ENCODE measurements around the gene GCGR. TPM values are rescaled to one million over a fixed set of nuclear protein-coding genes. Genes with fewer than 3 reads are reported as not detected.

GCGR gene
- total and polyA plus RNA-seq, 10 of the 15 experiments (the other 5 are each of a cell fraction or from before 2014, with no cell fraction given), result not detected

DNA sequence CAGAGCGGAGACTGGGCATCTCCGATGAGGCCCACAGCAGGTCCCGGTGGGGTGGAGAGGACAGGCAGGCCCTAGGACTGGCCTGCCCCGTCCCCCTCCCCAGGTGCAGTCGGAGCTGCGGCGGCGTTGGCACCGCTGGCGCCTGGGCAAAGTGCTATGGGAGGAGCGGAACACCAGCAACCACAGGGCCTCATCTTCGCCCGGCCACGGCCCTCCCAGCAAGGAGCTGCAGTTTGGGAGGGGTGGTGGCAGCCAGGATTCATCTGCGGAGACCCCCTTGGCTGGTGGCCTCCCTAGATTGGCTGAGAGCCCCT lies 9.4 kb downstream of the GCGR start:
- no peaks in the 10 kb centered on the region for H3K4me1 ChIP-seq (ENCODE audit: control insufficient read depth, insufficient read depth, low read length)
- no peak overlapping the region for H3K4me3 ChIP-seq
- no peaks in the 10 kb centered on the region for H4K20me1 ChIP-seq (ENCODE audit: control insufficient read depth, insufficient read depth)
- BruUV-seq (replicated peaks), result no TSS peak
- H3K4me2 ChIP-seq (ENCODE audit: control insufficient read depth, insufficient read depth), result no peak overlapping the region
- H3K79me2 ChIP-seq (ENCODE audit: control insufficient read depth, insufficient read depth, low read length), result no peaks in the 10 kb centered on the region
- 54% methylated on average over 15 of the region's 15 CpGs for WGBS (ENCODE audit: insufficient coverage, insufficient replicate concordance, low lambda C conversion rate, missing lambda C conversion rate)
- TF ChIP-seq POLR2AphosphoS5 (IDR thresholded peaks at IDR 0.05; ENCODE audit: low read length) (no peak), EED (IDR thresholded peaks at IDR 0.05; ENCODE audit: low read depth) (no peak), TCF3 (IDR thresholded peaks at IDR 0.05; ENCODE audit: borderline replicate concordance, insufficient read depth, low read depth, low read length) (no peak), NR2C1 (IDR thresholded peaks at IDR 0.05) (no peak), KAT2A (conservative IDR thresholded peaks at IDR 0.05; ENCODE audit: control insufficient read depth, low read depth, low read length) (no peak), PAX5 (IDR thresholded peaks at IDR 0.05; ENCODE audit: borderline replicate concordance, low read depth, low read length) (no peak), RCOR1 (conservative IDR thresholded peaks at IDR 0.05; ENCODE audit: low read depth, low read length) (no peak), HDGF (IDR thresholded peaks at IDR 0.05) (no peak), SMARCA5 (IDR thresholded peaks at IDR 0.05) (no peak), RBBP5 (conservative IDR thresholded peaks at IDR 0.05) (no peak), CEBPB (IDR thresholded peaks at IDR 0.05; ENCODE audit: borderline replicate concordance in 1 of 2, low read depth in 2 of 2, low read length in 2 of 2) (no peak), ASH2L (IDR thresholded peaks at IDR 0.05; ENCODE audit: borderline replicate concordance, low read depth) (no peak), RUNX3 (IDR thresholded peaks at IDR 0.05; ENCODE audit: low read length) (no peak), CHD1 (IDR thresholded peaks at IDR 0.05; ENCODE audit: low read depth, low read length) (no peak), ZNF384 (IDR thresholded peaks at IDR 0.05; ENCODE audit: borderline replicate concordance, low read depth, low read length) (no peak)
- TF ChIP-seq, protein P1, sequence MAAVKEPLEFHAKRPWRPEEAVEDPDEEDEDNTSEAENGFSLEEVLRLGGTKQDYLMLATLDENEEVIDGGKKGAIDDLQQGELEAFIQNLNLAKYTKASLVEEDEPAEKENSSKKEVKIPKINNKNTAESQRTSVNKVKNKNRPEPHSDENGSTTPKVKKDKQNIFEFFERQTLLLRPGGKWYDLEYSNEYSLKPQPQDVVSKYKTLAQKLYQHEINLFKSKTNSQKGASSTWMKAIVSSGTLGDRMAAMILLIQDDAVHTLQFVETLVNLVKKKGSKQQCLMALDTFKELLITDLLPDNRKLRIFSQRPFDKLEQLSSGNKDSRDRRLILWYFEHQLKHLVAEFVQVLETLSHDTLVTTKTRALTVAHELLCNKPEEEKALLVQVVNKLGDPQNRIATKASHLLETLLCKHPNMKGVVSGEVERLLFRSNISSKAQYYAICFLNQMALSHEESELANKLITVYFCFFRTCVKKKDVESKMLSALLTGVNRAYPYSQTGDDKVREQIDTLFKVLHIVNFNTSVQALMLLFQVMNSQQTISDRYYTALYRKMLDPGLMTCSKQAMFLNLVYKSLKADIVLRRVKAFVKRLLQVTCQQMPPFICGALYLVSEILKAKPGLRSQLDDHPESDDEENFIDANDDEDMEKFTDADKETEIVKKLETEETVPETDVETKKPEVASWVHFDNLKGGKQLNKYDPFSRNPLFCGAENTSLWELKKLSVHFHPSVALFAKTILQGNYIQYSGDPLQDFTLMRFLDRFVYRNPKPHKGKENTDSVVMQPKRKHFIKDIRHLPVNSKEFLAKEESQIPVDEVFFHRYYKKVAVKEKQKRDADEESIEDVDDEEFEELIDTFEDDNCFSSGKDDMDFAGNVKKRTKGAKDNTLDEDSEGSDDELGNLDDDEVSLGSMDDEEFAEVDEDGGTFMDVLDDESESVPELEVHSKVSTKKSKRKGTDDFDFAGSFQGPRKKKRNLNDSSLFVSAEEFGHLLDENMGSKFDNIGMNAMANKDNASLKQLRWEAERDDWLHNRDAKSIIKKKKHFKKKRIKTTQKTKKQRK (IDR thresholded peaks at IDR 0.05; ENCODE audit: low read depth, low read length), result no peak
- TF ChIP-seq, protein P2, sequence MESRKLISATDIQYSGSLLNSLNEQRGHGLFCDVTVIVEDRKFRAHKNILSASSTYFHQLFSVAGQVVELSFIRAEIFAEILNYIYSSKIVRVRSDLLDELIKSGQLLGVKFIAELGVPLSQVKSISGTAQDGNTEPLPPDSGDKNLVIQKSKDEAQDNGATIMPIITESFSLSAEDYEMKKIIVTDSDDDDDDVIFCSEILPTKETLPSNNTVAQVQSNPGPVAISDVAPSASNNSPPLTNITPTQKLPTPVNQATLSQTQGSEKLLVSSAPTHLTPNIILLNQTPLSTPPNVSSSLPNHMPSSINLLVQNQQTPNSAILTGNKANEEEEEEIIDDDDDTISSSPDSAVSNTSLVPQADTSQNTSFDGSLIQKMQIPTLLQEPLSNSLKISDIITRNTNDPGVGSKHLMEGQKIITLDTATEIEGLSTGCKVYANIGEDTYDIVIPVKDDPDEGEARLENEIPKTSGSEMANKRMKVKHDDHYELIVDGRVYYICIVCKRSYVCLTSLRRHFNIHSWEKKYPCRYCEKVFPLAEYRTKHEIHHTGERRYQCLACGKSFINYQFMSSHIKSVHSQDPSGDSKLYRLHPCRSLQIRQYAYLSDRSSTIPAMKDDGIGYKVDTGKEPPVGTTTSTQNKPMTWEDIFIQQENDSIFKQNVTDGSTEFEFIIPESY (IDR thresholded peaks at IDR 0.05), result no peak
- ChIA-PET POLR2A (no interaction called here), CTCF (no interaction called here), RAD21 (ENCODE audit: unreplicated experiment) (no interaction called here), SMC1A (ENCODE audit: uncharacterized antibody, unreplicated experiment) (no interaction called here)
- in situ Hi-C loops (cut with MboI), result no loop called here
- no peak overlapping the region for H3K9ac ChIP-seq (ENCODE audit: control insufficient read depth, insufficient read depth, low read length)
- FAIRE-seq, result no peak
- H2AFZ ChIP-seq (ENCODE audit: control insufficient read depth, low read depth, low read length), result no peak overlapping the region
- H3K9me3 ChIP-seq (replicated peaks; ENCODE audit: control insufficient read depth, insufficient read depth, low read length), result no peaks in the 10 kb centered on the region
- no peak for DNase-seq (ENCODE audit: low read depth, low spot score)
- H3K27ac ChIP-seq (ENCODE audit: control insufficient read depth, insufficient read depth), result no peak overlapping the region
- intact Hi-C loops (cut with micrococcal nuclease; ENCODE audit: unreplicated experiment), result no loop called here
- no peak for ATAC-seq
- H3K36me3 ChIP-seq (ENCODE audit: control insufficient read depth in 2 of 2, insufficient read depth in 2 of 2, low read length in 1 of 2), result no peaks in the 10 kb centered on the region
- no peaks in the 10 kb centered on the region for H3K27me3 ChIP-seq (replicated peaks in 1 of 2; ENCODE audit: control insufficient read depth in 2 of 2, insufficient read depth in 2 of 2, low read length in 1 of 2)
